Fibroblast of upper back skin (primary cell): ENCODE measurements around the gene C2orf76.

Source experiments
- DNase-seq: peaks from one replicate; pipeline ENCODE4 v3.0.0-alpha.2; 2013

Gene C2orf76

GRCh38 chr2:119337749-119338148, 28.9 kb downstream of the C2orf76 start:
- DNase-seq = no peak

- no peak for DNase-seq
These were observed 32.8 kb downstream of the C2orf76 start for GRCh38 chr2:119333833-119334232.

GRCh38 chr2:119333360-119333759, 33.3 kb downstream of the C2orf76 start:
- DNase-seq = peak; percentile 32

GRCh38 chr2:119332953-119333352, 33.7 kb downstream of the C2orf76 start:
- no peak for DNase-seq

DNA sequence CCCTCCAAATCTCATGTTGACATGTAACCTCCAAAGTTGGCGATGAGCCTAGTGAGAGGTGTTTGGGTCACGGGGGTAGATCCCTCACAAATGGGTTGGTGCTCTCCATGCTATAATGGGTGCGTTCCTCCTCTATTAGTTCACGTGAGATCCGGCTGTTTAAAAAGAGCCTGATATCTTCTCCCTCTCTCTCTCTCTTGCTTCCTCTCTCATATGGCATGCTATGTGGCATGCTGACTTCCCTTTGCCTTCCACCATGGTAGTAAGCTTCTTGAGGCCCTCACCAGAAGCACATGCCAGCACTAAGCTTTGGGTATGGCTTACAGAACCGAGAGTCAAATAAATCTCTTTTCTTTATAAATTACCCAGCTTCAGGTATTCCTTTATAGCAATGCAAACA, 39.2 kb downstream of the C2orf76 start:
- DNase-seq = no peak

DNA sequence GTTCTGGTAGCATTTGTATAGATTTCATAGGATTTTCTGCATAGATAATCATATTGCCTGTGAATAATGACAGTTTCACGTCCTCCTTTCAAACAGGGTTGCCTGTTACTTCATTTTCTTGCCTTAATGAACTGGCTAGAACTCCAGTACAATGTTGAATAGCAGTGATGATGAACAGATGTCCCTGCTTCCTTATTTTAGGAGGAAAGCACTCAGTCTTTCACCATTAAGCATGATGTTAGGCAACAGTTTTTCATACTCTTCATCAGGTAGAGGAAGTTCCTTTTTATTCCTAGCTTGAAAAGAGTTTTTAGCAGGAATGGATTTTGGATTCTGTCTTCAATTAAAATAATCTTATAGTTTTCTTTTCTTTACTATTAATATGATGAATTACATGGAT, 39.7 kb downstream of the C2orf76 start:
- no peak for DNase-seq

DNA sequence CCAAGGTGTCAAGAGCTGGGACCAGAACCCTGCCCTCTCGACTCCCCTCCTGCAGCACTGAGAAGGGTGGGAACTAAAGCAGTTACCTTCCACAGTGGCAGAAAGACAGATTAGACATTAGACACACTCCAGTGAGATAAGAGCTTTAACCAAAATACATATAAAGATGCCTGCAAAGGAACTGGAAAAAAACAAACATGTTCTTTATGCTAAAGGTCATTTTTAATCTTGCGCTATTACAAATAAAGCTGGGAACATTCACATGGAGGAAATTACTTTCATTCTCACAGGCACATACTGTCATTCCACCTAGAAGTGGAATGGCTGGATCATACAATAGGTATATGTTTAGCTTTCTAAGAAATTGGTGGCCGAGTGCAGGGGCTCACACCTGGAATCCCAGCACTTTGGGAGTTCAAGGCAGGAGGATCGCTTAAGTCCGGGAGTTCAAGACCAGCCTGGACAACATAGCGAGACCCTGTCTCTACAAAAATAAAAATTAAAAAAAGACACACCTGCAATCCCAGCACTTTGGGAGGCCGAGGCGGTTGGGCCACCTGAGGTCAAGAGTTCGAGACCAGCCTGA, 41.9 kb downstream of the C2orf76 start:
- no peak for DNase-seq

DNA sequence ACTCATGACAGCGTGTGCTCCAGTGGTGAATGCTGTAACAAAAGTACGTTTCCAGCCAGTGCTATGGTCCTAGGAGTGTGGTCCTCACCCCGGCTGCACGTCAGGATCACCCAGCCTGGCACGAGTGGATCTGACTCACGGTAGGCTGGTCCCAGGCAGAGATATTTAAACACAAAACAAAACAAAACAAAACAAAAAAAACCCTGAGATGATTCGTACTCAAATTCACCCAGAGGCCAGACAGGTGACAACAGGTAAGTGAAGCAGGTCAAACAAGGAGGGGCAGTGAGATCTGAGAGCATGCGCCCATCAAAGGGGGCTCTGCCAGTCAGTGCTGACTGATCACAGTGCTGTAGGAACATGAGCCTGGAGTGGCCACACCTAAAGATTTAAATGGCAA, 43.2 kb downstream of the C2orf76 start:
- DNase-seq = no peak

GRCh38 chr2:119319593-119319992, 47.0 kb downstream of the C2orf76 start:
- no peak for DNase-seq

- DNase-seq = no peak
These were observed 49.1 kb downstream of the C2orf76 start for GRCh38 chr2:119317554-119317953.

DNA sequence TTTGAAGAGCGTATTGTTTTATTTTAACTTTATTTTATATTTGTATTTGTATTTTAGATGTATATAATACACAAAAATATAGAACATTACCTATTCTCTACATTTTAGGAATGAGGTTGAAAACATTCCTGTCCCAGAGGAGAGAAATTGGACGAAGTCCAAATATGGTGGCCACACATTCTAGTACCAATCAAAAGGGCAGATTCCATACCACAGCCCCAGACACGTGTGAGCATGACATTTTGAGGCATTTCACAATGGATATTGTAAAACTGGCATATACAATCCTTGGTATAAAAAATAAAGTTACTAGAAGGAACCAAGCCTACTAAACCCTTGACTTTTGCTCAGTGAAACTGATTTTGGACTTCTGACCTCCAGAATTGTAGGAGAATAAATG, 50.6 kb downstream of the C2orf76 start:
- peak; percentile 2 for DNase-seq

GRCh38 chr2:119315241-119315925, 51.3 kb downstream of the C2orf76 start:
- DNase-seq = no peak

DNA sequence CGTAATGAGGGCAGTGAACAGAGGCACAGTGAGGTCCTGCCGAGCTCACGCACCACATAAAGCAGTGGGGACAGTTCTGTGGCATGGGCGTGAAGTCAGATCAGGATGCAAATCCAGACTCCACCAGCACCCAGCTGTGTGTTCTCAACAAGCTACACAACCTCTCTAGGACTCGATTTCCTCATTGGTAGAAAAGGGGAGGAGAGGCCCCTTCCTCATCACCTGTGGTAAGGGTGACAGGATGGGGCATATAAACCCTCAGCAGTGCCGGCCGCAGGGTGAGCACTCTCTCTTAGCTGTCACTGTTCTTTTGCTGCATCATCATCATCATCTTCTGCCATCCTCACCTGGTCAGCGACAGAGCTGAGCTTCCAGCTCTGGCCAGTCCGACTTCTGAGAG, 54.8 kb downstream of the C2orf76 start:
- no peak for DNase-seq

- no peak for DNase-seq
These were observed 55.3 kb downstream of the C2orf76 start for GRCh38 chr2:119311371-119311770.

GRCh38 chr2:119308793-119309330, 57.8 kb downstream of the C2orf76 start:
- DNase-seq = no peak

GRCh38 chr2:119307419-119308140, 59.1 kb downstream of the C2orf76 start:
- DNase-seq = no peak

DNA sequence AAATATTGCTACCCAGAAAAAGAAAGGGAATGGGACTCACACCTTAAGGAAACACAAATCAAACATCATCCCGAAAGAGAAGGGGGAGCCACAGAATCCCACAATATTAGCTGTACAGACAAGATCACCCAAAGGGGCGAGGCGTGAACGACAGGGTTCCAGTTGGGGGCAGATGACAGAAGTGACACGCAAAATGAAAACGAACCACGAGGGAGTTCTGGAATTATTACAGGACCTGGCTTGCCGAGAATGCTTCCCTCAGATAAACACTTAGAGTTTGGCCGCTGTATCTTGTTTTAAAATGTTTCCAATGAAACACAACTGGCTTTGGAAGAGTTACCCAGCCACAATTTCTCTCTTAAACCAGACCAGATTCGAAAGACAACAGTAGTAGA, 60.4 kb downstream of the C2orf76 start:
- DNase-seq = no peak

GRCh38 chr2:119305497-119306195, 61.0 kb downstream of the C2orf76 start:
- no peak for DNase-seq

DNA sequence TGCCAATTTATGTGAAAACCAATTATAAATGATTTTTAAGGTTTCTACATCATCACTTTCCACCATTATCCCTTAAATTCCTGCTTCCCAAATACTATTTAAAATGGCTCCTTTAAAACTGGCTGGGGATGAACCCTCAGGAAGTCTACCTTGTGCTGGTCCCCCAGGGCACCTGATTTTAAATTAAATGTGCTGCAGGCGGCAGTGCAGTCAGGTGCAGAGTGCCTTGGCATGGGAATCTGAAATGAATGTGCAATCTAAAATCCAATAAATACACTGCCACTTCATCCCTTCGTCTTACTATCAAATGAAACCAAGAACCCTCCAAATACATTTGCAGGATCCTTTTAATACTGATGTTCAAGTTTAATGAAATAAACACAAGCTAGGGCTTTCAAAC, 61.8 kb downstream of the C2orf76 start:
- no peak for DNase-seq

DNA sequence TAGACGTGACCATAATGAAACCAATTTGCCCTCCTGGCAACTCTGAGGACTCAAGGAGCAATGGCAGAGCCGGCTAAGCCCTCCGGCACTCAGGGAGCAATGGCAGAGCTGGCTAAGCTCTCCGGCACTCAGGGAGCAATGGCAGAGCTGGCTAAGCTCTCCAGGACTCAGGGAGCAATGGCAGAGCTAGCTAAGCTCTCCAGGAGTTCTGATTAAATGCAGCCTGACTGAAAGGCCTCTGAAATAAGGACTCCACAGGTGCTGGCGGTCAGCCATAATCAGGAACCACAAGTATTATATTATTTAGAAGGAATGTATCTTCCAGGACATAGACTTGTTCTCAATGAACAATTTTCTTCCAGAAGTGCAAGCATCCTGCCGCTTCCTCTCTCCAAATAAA, 65.2 kb downstream of the C2orf76 start:
- DNase-seq = peak; percentile 83

- DNase-seq = no peak
These were observed 70.8 kb downstream of the C2orf76 start for GRCh38 chr2:119295688-119296375.

- DNase-seq = no peak
These were observed 72.0 kb downstream of the C2orf76 start for GRCh38 chr2:119294671-119295070.

- no peak for DNase-seq
These were observed 72.7 kb downstream of the C2orf76 start for GRCh38 chr2:119293900-119294299.
